SKM-1 (cell line): Measurements from ENCODE around the gene TMEM100.
A peak's percentile ranks its signal among the peaks of the same experiment; 100 is the strongest.

Source experiments
- DNase-seq: peaks from one replicate; lab custom pipeline; 2025; ENCODE audit not compliant: unreplicated experiment; lab: John Stamatoyannopoulos, UW

Gene TMEM100

GRCh38 chr17:55745258-55745657 lies 22.6 kb upstream of the TMEM100 start:
- DNase-seq = no peak

DNA sequence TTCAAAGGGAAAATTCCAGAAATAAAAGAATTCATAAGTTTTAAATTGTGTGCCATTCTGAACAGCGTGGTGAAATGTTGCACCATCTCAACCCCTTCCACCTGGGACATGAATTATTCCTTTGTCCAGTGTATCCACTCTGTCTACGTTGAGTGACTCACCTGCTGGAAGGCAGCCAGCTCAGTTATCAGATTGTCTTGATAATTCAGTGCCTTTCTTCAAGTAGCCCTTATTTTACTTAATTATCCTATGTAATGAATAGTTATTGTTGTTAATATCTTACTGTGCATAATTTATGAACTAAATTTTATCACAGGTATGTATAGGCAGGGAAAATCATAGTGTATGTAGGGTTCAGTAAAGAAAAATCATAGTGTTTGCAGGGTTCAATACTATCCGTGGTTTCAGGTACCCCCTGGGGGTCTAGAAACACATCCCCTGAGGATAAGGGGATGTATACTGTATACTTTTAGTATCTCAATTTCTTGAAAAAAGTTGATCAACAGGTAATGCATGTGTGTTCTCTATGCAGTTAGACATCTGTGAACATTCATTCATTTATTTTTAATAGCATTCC lies 20.5 kb upstream of the TMEM100 start:
- no peak for DNase-seq

GRCh38 chr17:55742272-55743102 lies 19.8 kb upstream of the TMEM100 start:
- no peak for DNase-seq

GRCh38 chr17:55741356-55741700 lies 18.7 kb upstream of the TMEM100 start:
- no peak for DNase-seq

DNA sequence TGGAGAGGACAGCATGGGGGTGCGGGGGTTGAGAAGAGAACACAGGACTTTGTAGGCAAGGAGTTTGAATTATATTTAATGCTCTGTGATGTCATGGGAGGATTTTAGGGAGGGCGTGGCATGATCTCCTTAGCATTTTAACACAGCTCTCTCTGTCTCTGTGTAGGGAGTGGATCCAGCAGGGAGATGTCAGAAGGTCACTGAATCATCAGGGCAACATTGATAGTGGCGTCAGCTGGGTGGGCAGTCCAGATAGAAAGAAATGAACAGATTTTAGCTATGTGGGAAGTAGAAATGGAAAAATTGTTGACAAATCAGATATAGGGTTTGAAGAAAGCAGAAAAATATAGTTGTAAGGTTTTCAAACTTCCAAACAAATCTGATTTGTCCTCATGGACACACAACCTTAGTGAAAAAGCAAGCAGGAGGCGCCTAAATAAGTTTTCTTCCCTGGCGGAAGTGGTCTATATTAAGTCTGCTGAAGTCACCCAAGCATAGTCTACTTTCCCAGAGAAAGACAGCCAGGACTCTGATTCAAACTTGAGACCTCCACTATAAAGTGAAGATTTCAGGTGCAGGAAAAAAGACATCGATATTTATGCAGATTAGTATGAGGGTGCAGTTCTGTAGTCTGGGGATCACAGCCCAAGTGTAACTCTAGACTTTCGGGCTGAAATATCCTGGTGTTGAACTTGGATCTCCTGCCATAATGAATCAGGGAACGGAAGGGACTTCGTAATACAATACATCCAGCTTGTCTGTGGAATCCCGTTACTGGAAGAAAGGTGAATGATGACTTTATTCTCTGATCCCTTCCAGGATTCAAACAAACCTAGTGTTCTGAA lies 18.1 kb upstream of the TMEM100 start:
- no peak for DNase-seq

GRCh38 chr17:55737976-55738501 lies 15.4 kb upstream of the TMEM100 start:
- no peak for DNase-seq

DNA sequence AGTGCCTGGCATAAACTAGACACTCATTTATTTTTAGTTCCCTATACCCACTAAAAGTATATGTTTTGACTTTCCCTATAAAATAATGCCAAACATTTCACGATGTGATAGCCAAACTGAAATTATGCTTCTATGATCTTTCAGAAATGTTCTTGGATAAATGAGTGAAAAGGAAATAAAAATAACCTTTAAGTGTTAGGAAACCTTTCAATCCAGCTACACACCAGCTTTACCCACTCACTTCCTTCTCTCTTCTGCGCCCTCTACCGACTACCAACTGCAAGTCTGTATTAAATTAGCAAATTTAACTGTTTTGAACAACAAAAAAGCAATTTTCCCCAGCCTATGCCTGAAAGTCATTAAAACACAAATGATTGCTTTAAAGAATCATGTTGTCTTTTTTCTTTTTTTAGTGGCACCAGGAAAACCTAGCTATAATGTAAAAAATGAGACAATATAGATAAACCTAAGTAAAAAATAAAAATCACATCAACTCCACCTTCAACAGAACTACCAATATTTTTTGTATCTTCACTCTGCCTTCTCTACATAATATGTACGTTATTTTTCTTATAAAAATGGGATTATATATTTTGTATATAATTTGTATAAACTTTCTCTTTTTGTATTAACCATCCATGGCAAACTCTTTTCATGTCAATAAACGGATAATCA lies 13.2 kb upstream of the TMEM100 start:
- DNase-seq = peak; percentile 80

DNA sequence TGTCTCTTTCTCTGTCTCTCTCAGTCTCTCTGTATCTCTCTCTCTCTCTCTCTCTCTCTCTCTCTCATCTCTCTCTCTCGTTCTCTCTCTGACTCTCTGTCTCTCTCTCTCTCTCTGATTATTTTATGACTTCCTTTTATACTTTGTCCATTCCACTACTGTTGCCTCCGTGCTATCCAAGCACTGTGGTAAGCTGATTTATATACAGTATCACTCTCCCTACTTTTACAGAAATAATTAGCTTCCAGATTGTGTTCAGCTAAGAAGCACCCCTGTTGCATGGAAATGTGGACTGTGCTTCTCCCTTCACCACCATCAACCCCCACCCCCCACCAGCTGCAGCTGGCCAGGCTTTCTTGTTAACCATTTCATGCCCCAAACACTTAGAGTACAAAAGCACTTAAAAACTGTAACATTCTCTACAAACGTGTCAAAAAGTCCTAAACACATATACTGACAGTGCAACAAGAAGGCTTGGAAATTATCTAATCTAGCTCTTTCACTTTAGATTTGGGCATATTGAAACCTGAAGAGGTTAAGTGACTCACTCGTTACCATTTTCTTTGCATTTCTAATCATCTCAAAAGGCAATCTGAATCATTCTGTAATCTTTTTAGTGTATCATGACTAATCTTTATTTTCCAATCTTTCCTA lies 11.6 kb upstream of the TMEM100 start:
- DNase-seq = no peak

GRCh38 chr17:55731586-55732250 lies 9.1 kb upstream of the TMEM100 start:
- no peak for DNase-seq

- DNase-seq = no peak
Measured at GRCh38 chr17:55730808-55731207, 8.1 kb upstream of the TMEM100 start.

DNA sequence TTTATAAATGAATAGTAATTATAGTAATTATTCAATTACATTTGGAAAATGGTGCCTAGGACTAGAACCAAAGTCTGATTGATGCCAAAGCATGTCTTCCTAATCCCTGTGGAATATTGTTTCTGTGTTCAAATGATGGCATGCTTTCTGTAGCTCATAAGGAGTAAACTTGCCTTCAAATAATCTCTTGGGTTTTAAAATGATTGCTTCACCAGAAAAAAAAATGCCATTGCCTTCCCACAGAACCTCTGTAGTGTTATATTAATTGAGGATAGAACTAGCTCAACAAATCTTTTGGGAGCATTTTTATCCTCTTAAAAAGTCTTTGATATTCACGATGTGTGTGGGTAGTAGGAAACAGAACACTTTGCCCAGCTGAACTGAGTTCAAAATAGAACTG lies 7.7 kb upstream of the TMEM100 start:
- DNase-seq = no peak

- no peak for DNase-seq
Measured at GRCh38 chr17:55729484-55729883, 6.8 kb upstream of the TMEM100 start.

DNA sequence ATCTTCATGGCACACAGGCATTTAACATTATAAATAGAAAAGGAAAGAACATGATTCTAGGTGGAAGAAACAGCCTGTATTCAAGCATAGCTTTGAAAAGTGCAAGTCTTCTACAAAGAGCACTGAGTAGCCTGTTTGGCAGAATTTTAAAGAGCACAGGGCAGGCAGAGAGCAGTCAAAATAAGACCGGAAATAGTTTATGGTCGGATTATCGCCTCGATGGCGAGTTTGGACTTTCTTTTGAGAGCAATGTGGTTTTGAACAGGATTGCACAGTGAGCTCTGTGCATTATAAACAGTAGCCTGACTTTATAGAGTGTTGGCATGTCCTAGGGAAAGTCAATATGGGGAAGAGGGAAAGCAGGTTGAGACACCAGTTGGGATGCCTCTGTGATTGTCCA lies 6.2 kb upstream of the TMEM100 start:
- no peak for DNase-seq

- no peak for DNase-seq
Measured at GRCh38 chr17:55728361-55728760, 5.7 kb upstream of the TMEM100 start.

GRCh38 chr17:55727920-55728319 lies 5.3 kb upstream of the TMEM100 start:
- DNase-seq = no peak

DNA sequence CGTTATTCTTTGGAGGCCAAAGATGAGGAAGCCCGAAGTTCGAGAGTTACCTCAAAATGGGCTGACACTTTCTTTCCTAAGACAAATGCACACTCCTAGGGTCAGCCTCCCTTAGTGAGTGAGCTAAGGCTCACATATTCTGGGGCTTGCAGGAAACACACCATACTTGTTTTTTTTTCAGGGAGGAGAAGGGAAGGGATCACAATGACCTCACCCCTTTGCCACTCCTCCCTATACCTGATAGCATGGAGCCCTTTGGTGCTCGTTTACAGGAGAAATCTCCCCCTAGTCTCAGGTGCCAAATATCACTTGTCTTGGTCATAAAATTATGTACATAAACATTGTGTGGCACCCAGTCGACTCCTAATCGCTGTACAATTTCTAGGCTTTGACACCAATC lies 4.6 kb upstream of the TMEM100 start:
- DNase-seq = no peak

DNA sequence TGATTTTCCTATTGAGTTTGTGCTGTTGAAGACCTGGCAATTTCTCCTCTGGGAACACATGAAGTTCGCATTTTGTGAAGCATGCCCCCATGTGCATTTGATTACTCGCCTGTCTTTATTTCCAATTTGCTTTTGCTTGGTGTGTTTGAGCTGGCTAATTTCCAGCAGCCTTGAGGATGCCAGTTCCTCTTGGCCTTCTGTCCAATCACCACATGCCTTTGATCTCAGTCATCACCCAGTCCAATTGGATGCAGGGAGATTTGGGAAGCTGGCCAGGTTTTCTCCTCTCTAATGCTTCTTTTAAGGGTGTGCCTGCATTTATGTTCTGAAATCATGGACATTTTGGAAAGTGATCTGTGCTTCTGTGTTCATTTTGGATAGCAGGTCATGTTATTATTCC lies 3.8 kb upstream of the TMEM100 start:
- DNase-seq = no peak

GRCh38 chr17:55723488-55723848 lies 804 bp upstream of the TMEM100 start:
- no peak for DNase-seq

DNA sequence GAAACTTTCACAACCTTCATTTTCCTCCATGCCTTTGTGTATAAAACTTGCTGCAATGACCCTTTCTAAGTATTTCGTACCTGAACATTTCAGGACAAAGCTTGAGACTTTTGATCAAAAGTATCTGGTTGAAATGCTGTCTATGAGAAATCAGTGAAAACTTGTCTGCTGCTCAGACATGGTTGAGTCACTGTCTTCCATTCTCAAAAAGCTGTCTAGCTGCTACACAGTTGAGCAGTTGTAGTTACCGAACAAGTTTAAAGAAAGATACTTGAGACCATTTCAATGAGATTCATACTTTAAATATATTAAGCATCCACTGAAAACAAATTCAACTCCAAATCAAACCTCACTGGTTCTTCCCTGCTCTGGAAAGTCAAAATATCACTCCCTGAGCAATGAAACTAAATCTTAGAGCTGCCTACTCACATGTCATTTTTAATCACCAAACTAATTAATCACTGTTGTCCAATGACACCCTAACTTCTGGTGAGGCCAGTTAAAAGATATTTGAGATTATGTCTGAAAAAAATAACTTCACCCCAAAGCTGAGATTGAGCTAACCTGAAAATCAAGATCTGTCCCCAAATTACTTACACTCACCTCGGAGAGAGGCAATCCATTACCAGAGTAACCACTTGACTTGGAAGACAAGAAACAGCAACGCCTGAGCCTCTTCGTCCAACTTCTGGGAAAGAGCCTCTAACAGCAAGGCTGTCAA lies 488 bp downstream of the TMEM100 start:
- no peak for DNase-seq
